Gastrocnemius medialis (tissue), 4 donors: ENCODE results near the gene KIF26B.

Experiments
- POLR2A ChIP-seq, 2 donors: fragments of 450-650 bp; IDR thresholded peaks; one replicate each; pipeline ENCODE4 v1.6.1; 2017; ENCODE audit warnings: antibody characterized with exemption in 2 of 2, mild to moderate bottlenecking in 2 of 2, moderate library complexity in 2 of 2
- TF ChIP-seq, protein P1 (sequence below), 5 experiments: fragments of 450-650 bp in 3 of 5; fragments of 200-600 bp in 2 of 5; sonication (generic) in 2 of 5; IDR thresholded peaks in 4 of 5; conservative IDR thresholded peaks in 1 of 5; 1 replicate in 4 of 5; 2 replicates in 1 of 5; pipeline ENCODE4 v1.5.1; 2016 to 2019; ENCODE audit warnings: antibody characterized with exemption in 5 of 5, mild to moderate bottlenecking in 3 of 5, moderate library complexity in 3 of 5

GRCh38 chr1:245200146-245200545 is 45.4 kb downstream of the KIF26B start:
- TF ChIP-seq, protein P1, sequence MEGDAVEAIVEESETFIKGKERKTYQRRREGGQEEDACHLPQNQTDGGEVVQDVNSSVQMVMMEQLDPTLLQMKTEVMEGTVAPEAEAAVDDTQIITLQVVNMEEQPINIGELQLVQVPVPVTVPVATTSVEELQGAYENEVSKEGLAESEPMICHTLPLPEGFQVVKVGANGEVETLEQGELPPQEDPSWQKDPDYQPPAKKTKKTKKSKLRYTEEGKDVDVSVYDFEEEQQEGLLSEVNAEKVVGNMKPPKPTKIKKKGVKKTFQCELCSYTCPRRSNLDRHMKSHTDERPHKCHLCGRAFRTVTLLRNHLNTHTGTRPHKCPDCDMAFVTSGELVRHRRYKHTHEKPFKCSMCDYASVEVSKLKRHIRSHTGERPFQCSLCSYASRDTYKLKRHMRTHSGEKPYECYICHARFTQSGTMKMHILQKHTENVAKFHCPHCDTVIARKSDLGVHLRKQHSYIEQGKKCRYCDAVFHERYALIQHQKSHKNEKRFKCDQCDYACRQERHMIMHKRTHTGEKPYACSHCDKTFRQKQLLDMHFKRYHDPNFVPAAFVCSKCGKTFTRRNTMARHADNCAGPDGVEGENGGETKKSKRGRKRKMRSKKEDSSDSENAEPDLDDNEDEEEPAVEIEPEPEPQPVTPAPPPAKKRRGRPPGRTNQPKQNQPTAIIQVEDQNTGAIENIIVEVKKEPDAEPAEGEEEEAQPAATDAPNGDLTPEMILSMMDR (IDR thresholded peaks at IDR 0.05 in 4 of 5, conservative IDR thresholded peaks at IDR 0.05 in 1 of 5): no peak
- TF ChIP-seq POLR2A (IDR thresholded peaks at IDR 0.05): no peak
